GM19452 (cell line): ENCODE data around the gene KRT76.
"Not testable (repeated sequence)": the region's sequence is repeated elsewhere in the genome, so short reads cannot be mapped to it uniquely, and the experiment has no call there.

ENCODE experiments used
- ATAC-seq: cut with Tn5 transposase; IDR thresholded peaks from one replicate; pipeline ENCODE4 v1.9.1; 2021; ENCODE audit not compliant: unreplicated experiment

The KRT76 gene

DNA sequence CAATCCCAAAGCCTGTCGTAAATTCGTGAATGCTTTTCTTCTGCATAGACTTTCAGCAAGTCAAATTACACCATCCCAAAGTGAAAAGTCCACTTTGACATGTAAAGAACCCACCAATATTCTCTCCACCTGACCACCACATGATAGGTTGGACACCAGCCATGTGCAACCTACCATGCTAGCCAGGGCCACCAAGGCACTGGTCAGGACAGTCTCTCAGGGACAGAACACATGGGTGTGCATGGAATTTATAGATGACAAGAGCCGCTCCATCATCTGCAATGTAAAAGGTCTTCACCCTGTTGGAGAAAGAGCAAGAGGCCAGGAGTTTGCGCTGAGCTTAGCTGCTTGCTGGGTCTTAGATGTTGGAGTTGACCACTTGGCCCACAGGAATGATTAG is 5.4 kb upstream of the KRT76 start:
- no peak for ATAC-seq

DNA sequence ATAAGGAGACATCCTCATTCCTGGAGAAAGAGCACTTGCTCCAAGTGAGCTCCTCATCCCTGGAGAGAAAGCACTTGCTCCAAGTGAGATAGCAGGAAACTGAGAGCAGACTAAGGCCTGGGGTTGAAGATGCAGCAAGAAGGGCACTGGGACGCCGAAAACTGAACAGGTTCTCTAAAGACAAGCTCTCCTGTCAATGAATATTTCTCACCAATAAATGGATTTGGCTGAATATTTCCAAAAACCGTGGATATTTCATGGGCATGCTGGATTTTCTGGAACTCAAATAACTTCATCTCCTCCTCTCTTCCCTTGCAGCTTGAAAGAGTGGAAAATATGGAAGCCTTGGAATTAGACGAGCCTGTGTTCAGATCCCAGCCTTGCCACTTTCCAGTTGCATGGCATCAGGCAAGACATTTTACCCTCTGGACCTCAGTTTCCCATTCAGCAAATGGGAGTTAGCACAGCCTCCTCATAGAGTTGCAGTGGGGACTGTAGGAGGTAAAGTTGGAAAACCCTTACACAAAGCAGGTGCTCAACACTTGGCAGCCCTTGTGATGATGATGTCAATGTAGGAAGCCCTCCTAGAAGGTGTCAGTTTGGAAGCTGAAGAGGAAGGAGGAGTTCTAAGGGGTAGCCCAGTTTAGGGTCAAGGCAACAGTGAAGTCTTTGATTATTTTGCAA is 4.4 kb upstream of the KRT76 start:
- ATAC-seq = no peak

DNA sequence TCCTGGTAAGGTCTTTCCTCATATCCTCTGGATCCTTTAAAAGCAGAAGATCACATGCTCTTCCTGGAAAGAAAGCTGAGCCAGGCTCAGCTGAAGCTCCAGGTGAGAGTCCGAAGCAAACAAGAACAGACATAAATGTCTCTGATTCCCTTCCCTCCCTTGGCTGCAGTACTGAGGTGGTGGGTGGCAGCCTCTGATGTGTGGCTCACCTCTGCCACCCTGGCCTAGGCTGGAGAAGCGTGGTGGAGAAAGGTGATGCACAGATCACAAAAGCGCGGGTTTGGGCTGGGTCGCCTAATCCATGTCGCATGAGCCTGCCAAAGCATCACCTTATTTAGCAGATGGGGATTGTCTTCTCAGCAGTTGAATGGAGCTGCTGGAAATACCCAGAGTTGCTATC is 2.8 kb upstream of the KRT76 start:
- ATAC-seq = no peak

DNA sequence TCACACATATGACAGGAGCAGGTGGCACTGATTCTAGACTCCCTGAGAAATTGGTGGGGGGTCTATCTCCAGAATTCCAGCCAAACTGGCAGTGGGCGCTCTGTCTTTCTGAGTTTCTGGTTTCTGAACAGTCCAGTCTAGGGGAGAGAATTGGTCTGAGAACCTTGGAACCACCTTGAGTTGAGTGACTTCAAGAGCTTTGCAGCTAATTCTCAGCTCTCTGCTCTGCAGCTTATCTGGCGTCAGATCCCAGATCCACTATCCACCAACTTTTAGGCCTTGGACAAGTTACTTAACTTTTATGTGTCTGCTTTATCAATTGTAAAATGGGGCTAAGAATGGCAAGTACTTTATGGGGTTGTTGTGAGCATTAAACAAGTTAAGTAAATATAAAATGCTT is 1.7 kb upstream of the KRT76 start:
- ATAC-seq = no peak

DNA sequence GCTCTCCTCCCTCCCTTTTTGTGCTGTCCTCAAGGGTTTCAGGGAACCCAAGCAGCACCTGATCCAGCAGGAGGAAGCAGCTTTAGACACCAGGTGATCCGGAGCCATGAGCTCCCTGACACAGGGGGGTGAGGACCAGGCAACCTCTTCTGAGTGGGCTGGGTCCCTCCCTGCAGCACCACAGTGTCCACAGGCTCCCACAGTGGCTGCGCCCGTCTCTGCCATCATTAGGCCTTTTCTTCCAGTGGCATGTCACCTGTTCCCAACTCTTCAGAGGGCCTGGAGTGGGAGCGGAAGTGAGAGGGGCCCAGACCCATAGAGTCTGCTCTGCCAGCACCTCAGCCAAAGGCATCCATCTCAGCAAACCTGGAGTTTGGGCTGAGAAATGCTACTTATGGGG is 421 bp upstream of the KRT76 start:
- ATAC-seq = no peak

DNA sequence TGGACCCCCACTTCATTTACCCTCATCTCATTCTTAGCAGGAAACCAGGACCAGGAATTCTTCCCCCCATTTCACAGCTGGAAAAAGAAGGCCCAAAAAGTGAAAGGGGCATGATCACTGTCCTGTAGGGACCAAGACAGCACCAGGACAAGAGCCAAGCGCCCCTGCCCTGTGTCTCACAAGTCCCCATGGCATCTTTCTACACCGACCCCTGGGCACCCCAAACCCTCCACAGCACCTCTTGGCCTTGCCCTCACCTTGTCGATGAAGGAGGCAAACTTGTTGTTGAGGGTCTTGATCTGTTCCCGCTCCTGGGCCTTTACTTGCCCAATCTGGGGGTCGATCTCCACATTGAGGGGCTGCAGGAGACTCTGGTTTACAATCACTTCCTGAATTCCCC is 710 bp downstream of the KRT76 start:
- ATAC-seq = no peak

DNA sequence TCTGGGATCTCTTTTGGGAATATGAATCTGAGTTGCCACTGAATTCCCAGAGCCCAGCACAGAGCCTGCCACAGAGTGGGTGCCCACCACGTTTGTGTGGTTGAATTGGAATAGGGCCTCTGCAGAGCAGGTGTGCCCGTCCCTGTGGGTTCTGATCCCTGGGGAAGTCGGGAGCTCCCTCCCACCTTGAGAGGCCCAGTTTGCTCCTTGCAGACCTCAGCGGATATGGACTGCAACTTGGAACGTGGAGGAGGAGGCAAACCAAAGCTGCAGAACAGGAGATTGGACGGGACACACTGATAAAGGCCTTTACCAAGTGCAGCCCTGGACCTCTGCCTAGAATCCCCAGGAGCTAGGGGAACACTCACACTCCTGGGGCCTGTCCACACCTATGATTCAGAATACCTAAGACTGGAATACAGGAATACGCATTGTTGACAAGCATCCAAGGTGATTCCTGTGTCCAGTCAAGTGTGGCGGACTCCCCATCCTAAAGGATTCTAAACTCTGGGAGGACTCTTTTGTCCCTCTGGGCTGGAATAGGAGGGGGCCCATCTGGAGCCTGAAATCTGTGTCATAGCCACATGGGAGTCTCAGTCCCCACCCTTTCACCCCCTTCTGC is 2.4 kb downstream of the KRT76 start:
- no peak for ATAC-seq

DNA sequence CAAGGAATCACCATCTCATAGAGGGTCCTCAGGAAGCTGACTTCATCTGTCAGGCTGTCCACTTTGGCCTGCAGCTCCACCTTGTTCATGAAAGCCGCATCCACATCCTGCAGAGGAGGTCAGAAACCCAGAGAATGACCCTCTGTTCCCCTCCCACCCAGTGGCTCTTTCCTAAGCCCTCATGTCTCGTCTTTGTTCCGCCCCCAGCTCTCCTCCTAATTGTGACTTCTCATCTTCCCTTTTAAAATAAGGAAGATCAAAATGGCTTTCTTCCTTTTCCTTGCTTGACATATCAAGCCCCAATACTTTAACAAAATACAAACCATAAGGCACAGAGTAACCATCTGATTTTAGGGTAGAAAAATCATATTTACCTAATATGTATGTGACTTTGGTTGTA is 4.4 kb downstream of the KRT76 start:
- ATAC-seq = no peak

DNA sequence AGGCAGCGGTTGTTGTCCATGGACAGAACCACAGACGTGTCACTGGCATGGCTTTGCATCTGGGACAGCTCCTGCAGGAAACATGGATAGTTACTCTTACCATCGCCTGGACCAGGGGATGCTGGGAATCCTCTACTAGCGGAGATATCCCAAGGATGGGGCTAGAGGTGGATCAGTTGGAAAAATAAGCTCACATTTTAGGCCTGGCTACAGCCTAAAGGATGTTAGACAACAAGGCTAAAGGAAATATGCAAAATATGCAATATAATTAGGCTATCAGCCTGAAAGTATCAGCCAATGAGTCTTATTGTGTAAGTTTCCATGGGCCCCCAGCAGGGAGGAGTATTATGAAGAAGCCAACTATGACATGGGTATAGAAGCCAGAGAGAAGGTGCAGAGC is 5.0 kb downstream of the KRT76 start:
- ATAC-seq = no peak

DNA sequence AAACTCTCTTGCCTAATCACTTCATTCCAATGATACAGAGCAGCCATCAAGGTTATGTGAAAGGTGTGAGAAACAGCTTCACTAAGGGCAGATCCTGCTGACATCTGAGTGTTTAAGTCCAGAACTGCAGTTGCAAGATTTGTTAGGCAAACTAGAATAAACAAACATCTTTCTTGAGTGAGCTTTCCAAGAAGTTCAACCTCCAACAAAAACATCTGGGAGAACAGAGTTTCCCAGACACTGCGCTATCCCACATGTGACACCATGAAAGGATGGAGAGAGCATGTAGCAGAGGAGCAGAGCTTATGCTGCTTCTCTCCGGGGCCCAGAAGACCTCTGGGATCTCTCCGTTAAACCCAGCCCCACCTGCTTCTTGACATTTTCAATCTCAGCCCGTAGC is 5.6 kb downstream of the KRT76 start:
- ATAC-seq = no peak

DNA sequence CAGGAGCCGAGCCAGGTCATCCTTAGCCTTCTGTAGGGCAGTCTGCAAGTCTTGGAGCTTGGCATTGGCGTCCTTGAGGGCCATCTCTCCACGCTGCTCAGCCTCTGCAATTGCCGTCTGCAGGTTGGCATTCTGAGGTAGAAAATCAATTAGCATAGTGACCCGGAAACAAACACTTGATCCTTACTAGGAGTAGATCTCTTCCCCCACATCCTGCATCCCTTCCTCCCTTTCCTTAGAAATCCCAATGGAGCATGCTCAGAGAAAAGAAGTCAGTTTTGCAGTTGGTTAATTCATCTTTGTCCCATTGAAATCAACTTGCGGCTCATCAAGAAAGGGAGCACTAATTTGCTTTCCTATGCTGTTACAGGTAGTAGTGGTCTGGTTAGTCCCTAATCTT is 6.1 kb downstream of the KRT76 start:
- ATAC-seq = no peak

DNA sequence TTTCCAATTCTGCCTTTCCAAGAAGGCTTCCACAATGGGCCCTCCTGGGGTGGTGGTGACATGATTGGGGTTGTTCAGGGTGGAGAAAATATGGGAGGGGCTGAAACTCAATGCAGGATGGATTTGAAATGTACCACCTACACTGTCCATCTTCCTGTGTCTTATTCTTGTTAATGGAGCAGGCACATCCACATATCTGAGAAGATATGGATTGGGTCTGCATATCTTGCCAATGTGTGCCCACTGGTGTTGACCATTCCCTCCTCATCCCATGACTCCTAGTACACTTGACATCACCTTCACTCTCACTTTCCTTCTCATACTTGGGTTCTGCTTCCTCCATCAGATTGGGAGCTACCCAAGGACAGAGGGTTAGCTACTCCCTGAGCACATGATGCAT is 7.2 kb downstream of the KRT76 start:
- no peak for ATAC-seq

DNA sequence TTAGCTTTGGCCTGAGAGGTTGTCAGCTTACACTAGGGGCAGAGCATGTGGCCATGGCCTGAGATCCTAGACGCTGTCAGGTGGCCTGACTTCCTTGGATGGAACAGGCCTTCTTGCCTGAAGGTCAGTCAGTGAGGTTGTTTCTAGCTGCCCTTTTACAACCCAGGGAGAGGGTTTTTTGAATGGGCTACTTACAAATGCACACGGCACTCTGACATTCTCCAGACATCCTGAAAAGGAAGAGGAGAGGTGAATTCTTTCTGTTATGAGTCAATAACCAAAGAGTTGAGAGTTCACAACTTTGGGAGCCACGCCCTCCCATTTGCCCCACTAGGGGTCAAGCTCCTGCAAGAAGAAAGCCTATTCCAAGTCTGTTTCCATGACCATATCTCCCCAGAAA is 7.8 kb downstream of the KRT76 start:
- ATAC-seq = no peak

DNA sequence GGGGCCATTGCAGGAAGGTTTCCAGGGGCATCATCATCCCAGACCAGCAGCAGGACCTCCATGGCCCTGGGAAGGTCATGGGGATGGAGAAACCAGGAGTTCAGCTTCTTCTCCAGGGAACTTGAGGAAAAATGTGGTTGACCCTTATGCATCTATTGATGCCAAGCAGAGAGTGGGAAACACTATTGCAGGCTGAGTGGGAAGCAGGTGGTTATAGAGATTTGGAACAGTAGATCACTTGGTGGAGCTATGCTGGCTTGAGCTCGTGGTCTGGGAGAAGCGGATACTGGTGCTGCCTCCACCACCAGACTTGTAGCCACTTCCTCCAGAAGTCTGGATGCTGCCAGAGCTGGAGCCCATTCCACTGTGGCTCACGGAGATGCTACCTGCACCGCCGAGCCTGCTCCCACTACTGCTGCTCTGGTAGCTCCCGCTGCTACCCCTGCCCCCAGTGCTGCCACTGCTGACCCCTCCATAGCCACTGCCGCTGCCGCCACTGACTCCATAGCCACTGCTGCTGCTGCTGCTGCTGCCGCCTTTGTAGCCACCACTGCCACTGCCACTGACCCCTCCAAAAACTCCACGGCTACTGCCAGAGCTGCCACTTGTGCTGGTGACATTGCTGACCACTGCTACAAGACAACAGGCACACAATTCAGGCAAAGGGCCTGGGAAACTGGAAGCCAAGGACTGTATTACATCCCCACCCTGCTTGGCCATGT is 8.5 kb downstream of the KRT76 start:
- no peak for ATAC-seq

DNA sequence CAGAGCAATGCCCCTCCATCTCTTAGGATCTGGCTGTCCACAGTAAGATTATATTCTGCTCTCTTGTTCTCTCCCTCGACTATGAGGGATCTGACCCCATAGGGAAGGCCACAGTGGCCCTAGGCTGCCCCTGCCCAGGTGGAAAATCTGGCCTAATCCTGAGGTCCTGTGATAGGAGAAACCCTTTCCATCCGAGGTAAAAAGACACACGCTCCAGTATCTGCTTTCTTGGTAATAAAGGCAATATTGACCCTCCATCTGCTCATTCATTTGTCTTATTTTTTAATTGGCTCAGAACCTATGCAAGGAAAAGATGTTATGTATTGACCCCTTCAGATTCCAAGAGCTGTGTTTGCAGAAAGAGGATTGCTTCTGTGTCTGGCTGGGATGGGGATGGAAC is 9.7 kb downstream of the KRT76 start:
- ATAC-seq = no peak

DNA sequence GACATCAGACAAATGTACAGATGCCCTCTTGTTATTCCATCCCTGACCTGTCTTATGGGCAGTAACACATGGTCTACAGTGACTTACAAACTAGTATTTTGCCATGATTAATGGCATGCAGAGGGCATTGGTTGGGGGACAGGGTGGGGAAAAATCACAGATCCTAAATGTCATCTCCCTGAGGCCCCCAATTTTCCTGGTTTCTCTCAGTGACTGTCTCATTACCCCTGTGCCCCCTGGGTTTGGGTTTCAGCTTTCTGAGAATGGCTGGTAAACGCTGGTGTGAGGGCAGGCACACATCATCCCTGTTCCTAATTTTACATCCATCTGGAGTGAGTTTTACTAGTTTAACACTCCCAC is 10.1 kb downstream of the KRT76 start:
- ATAC-seq = no peak

DNA sequence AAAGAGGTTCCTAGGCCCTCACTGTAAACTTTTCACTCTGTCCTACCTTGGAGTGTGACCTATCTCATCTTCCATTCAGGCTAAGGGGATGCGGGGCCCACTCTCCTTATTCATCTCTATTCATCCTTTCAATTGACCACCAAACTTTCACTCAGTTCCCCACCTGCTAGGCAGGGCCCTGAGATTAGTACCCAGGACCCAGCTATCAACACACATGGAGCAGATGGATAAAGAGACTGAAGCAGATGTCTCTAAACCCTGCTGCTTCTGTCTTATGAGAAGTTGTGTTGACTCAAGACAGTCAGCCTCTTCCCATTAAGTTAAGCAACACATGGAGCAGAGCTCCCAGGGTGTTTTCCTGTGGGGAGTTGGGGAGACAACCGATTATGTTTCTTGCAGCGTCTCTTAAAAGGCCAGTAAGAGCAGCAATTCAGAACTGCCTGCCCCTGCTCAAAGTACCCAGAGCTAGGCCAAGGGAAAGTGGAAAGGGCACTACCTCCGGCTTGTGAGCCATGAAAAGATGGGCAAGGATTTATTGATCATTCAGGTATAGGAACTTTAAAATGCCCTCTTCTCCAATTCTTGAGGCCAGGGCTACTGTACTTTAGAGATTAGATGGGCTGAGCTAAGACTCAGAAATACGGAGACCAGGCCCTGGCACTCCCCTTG is 10.7 kb downstream of the KRT76 start:
- ATAC-seq = no peak

DNA sequence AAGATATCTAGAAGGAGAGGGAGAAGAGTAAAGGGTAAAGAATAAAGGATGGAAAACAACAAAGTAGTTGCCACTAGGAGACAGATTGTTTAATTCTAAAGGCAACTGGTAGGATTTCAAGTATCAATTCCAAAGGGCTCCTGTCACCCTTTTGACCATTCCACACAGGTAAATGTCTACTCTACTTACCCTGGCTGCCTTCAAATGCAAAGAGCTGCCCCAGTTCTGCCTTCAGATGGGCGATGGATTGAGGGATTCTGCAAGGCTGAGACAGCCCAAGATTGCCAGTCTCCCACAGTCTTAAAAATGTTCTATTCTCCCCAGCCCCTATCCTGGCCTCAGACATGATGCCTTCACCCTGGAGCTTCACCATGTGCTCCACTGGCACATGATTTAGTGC is 11.4 kb downstream of the KRT76 start:
- ATAC-seq = no peak

DNA sequence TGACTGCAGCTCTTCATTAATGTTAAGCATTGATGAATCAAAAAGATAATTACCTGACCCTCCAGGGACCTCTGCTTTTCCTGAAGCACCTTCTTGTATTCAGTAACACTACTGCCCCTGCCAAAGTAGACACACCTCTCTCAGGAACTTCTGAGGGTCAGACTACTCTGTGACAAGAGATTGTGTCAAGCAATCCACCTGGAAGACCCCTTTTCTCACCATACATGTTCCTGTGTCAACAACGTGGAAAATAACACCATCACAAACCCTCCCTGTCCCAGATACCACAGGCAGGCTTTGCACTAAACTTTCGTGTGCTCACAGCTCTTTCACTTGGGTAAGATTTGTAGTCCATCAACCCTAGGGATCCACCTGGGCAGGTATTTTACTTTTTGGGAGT is 13.2 kb downstream of the KRT76 start:
- no peak for ATAC-seq

DNA sequence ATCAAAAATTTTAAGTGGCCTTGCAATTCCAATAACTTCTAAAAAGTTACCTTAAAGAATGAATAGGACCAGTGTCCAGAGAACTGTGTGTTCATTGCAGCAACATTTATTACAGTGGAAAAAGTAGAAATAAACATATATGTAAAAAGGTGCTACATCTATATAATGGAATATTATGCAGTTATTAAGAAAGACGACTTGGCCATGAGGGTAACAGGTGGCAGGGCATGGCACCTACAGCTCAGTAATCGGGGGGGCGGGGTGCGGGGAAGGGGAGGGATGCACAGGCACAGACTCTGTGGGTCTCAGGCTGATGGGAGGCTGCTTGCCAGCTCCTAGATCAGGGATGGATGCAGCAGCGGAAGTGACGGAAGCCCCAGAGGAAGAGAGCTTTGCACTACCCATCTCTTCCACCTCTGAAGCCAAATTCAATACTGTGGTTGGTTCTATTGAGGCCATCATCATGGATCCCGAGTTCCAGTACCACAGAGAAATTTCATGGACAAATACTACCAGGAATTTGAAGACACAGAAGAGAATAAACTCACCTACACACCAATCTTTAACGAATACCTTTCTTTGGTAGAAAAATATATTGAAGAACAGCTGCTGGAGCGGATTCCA is 14.0 kb downstream of the KRT76 start:
- ATAC-seq = no peak

DNA sequence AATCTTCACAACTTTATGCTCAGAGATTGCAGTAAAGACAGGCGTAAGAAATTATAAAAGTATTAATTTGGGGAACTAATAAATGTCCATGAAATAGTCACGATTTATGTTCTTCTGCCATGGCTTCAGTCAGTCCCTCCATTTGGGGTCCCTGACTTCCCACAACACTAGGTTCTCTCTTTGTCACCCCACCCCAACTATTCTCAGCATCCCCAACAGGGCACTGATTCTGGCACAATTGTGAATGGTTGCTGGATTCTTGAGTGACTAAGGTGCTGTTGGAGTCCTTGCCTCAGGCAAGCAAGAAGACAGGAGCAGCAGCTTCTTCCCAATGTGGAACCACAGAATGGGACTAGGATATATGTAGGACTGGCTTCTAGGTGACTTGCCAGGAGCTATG is 15.3 kb downstream of the KRT76 start:
- ATAC-seq = no peak

DNA sequence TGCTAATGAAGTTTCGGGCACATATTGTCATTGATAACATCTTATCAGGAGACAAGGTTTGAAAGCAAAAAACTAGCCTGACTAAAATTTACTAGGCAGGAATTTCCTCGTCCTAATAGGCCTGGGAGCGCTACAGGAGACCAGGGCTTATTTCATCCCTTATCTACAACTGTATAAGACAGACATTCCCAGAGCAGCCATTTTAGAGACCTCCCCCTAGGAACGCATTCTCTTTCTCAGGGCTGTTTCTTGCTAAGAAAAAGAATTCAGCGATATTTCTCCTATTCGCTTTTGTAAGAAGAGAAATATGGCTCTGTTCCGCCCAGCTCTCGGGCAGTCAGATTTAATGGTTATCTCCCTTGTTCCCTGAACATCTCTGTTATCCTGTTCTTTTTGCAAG is 15.9 kb downstream of the KRT76 start:
- not testable (repeated sequence) for ATAC-seq
